Skin of body (tissue), 2 donors: Measurements from ENCODE around the gene LLGL2. TPM values are rescaled to one million over a fixed set of nuclear protein-coding genes. Genes with fewer than 3 reads are reported as not detected.
"Not testable (repeated sequence)": the region's sequence is repeated elsewhere in the genome, so short reads cannot be mapped to it uniquely, and the experiment has no call there.

ENCODE experiments used
- DNase-seq: peaks from one replicate; lab custom pipeline; 2025; lab: John Stamatoyannopoulos, UW
- total RNA-seq: library from RNA; depleted of rRNA; stranded (reverse); fragments of >200 nt; gene quantifications from one replicate; pipeline ENCODE4 v1.2.3, GENCODE V29; 2014

Gene LLGL2, protein sequence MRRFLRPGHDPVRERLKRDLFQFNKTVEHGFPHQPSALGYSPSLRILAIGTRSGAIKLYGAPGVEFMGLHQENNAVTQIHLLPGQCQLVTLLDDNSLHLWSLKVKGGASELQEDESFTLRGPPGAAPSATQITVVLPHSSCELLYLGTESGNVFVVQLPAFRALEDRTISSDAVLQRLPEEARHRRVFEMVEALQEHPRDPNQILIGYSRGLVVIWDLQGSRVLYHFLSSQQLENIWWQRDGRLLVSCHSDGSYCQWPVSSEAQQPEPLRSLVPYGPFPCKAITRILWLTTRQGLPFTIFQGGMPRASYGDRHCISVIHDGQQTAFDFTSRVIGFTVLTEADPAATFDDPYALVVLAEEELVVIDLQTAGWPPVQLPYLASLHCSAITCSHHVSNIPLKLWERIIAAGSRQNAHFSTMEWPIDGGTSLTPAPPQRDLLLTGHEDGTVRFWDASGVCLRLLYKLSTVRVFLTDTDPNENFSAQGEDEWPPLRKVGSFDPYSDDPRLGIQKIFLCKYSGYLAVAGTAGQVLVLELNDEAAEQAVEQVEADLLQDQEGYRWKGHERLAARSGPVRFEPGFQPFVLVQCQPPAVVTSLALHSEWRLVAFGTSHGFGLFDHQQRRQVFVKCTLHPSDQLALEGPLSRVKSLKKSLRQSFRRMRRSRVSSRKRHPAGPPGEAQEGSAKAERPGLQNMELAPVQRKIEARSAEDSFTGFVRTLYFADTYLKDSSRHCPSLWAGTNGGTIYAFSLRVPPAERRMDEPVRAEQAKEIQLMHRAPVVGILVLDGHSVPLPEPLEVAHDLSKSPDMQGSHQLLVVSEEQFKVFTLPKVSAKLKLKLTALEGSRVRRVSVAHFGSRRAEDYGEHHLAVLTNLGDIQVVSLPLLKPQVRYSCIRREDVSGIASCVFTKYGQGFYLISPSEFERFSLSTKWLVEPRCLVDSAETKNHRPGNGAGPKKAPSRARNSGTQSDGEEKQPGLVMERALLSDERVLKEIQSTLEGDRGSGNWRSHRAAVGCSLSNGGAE
- 17.8 TPM for total RNA-seq

DNA sequence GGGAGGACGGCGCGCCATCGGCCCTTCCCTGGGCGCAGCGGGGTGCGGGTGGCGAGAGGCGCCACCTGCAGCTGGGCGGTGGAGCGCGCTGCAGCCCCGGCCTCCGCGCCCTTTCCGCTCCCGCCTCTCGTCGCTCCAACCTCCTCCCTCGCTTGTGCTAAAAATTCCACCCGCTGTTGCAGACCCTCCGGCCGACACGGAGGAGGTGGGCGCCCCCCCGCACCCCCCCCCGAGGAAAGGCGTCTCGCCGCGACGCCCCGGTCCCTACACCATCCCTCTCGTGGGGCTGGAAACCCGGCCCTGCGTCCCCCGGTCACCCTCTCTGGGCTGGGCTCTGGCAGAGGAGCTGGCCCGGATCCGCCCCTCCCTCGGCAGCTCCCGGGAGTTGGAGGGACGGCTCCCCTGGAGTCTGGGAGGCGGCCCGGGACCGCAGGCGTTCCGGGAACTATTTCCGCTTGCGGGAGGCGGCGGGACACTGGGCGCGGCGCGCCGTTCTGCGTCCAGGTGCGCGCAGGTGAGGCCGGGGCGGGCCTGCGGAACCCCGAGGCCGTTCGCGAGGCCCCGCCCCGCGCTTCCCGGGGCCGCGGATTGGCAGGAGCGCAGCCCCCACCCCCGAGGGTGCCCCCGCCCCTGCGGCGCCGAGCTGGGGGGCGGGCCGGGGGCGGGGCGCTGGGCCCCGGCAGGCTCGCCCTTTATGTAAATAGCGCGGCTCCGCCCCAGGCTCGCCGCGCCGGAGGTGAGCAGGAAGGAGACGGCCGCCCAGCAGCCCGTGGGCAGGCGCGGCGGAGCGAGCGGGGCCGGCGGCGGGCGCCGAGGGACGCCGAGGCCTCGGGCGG lies at the start of gene LLGL2:
TSS of gene LLGL2 (plus strand) at position 728 of the 836 bp plus-strand sequence. CDS start 17,730 bp downstream, outside the sequence.
- DNase-seq, result no peak

DNA sequence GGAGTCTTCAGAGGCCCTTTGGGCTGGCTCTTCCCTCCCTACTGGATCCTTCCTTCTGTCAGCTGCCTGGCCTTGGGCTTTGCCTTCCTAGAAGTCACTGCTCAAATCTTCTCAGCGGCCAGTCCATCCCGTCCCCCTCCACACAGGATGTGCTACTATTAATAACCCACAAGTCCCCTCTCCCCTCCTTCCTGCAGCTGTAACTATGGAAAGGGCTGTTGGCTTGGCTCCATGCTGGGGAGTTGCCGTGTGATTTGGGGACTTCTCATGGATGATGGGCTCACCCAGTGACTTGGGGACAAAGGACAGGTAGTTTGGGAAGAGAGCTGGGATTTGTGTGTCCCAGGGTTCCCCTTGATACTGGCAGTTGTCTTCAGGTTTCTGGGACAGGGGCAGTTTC lies 49.6 kb upstream of the LLGL2 start:
- DNase-seq, result peak; percentile 43

DNA sequence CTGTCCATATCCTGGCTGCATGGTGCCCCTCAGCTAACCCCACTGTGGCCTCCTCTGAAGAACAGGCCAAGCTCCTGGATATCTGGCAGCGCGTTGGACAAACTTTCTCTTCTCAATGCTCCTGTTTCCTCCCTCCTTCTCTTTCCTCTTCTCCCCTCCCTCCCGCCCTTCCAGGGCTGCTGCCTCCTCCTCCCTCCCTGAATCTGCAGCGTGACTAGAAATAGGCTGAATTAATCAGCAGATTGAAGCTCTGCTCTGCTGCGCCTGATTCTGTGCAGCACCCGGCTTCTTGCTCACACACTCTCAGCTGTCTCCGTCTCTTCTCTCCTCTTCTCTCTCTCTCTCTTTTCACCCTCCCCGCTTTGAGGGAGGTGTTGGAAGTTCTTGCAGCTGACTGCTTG lies 49.2 kb upstream of the LLGL2 start:
- DNase-seq, result no peak

GRCh38 chr17:75476752-75477489 lies 48.6 kb upstream of the LLGL2 start:
- DNase-seq, result no peak

- not testable (repeated sequence) for DNase-seq
These were observed 48.0 kb upstream of the LLGL2 start for GRCh38 chr17:75477490-75477862.

DNA sequence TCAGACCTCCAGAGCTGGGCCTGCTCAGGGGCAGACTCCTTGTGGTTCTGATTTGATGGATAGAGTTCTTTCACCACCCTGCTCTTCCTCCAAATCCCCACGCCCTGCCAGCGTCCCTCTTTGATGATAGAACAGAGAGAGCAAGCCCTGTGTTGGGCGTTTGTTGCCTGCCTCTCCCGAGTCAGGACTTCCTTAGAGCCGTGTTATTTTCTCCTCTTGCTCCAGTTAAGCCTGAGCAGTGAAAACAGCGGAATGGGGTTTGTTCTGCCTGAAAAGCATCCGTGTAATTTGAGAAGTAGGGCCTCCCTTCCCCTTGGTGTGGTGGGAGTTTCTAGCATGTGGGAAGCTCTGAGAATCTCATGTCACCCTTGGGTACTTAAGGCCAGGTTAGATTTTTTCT lies 47.0 kb upstream of the LLGL2 start:
- no peak for DNase-seq

DNA sequence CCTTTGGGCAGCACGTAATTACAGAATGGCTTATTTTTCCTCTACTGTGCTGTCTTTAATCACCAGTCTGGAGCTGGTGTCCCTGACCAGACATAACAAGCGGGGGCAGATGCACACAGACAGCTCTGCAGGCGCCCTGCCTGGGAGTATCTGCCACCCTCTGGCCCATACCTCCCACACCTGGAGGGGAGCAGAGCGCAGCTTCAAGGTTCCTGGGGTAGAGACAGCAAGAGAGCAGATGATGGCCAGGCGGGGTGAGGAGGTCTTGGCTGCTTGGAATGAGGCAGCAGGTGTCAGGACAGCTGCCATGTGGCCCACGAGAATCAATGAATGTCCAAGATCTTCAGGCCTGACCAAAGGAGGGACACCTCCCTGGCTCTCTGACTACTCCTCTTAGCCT lies 45.2 kb upstream of the LLGL2 start:
- no peak for DNase-seq

DNA sequence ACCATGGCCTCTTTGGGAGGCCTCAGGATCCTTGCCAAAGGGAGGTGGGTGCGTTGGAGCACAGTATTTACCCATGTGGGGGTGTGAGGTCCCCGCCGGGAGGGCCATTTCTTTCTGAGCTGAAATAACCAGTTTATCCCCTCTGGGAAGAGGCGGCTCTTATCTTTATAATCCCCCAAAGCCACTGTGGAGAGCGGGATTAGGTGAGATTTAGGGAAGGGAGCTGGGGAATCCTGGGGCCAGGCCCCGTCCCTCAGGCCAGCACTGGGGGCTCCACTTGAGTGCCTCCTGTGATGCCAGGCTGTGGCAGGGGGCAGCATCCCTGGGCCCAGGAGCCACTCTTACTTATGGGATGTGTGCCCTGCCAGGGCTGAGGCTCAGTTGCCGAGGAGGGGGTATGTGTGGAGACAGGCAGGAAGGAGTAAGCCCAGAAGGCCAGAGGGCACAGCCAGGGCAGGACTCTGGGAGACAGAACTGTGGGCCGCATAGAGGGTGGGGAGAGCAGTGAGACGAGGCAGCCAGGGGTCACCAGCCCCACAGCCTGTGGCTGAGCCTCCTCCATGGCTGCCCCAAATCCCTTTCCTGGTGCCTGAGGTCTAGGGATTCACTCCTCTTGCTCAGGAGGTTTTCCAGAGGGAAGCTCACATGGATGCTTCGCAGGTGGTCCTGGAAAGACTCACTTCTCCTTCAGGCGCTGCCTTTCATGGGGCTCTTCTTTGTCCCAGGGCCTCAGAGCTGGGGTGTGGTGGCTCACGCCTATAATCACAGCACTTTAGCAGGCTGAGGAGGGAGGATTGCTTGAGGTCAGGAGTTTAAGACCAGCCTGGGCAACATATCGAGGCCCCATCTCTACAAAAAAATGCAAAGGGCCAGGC lies 44.1 kb upstream of the LLGL2 start:
- no peak for DNase-seq

DNA sequence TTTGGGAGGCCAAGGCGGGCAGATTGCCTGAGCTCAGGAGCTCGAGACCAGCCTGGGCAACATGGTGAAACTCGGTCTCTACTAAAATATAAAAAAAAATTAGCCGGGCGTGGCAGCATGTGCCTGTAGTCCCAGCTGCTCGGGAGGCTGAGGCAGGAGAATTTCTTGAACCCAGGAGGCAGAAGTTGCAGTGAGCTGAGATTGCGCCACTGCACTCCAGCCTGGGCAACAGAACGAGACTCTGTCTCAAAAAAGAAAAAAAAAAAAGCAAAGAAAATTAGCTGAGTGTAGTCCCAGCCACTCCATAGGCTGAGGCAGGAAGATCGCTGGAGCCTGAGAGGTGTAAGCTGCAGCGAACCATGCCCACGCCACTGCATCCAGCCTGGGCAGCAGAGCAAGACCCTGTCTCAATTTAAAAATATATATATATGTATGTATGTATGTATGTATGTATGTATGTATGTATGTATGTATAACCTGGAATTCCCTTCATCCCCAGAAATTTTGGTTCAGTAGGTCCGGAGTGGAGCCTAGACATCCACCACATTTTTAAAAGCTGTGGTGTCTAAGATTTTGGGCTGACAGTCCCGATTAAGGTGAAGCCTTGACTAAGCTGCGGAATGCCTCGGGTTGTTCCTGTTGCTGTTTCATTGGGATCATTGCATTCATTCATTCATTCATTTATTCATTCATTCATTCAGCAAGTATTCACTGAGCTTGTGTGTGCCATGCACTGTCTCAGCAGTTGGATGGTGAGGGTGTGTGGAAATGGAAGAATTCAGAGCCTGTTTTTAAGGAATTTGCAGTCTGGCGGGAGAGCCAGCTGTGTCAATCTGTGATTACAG lies 43.2 kb upstream of the LLGL2 start:
- no peak for DNase-seq

DNA sequence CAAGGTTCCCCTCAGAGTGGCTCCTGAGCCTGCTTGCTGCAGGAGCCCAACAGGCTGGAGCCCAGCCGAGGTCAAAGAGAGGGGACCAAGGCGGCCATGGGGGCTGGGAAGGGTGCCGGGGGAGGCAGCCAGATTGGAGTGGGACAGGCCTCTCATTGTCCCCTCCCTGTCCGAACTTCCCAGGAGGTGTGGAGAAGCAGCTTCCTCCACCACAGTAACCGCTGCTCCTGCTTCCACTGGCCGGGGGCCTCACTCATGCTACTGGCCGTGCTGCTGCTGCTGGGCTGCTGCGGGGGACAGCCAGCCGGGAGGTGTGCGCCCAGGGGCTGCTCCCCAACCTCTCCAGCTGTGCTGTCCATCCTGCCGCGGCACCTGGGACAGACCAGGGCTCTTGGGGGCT lies 39.8 kb upstream of the LLGL2 start:
- no peak for DNase-seq

DNA sequence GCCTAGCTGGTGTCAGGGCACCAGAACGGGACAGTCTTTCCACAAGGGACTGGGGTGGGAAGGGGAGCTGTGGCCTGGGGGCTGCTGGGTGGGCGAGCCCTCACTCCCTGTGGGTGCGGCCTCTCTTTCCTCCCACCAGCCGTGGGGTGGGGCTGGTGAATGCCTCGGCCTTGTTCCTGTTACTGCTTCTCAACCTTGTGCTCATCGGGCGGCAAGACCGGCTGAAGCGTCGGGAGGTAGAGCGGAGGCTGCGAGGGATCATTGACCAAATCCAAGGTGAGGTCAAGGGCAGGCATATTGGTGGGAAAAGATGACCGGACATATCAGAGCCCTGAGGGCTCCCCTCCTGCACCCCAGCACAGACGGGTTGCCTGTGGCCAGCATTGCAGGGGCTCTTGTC lies 39.3 kb upstream of the LLGL2 start:
- DNase-seq, result no peak

DNA sequence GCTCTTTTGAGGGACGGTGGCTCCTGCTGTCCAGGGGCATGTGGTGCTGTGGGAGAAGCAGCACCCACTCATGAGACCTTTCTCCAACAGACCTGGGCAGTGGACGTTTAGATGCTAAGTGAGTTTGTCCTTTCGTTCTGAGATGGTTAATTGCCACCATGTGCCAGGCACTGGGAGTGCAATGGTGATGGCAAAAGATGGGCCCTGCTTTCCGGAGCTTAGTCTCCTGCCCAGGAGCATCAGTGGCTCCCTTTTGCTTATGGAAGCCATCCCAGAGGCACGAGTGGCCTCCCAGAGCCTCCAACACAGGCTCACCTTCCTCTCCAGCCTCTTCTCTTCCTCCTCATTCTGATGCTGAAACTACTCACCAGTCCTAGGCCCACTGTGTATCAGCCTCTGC lies 38.5 kb upstream of the LLGL2 start:
- no peak for DNase-seq

DNA sequence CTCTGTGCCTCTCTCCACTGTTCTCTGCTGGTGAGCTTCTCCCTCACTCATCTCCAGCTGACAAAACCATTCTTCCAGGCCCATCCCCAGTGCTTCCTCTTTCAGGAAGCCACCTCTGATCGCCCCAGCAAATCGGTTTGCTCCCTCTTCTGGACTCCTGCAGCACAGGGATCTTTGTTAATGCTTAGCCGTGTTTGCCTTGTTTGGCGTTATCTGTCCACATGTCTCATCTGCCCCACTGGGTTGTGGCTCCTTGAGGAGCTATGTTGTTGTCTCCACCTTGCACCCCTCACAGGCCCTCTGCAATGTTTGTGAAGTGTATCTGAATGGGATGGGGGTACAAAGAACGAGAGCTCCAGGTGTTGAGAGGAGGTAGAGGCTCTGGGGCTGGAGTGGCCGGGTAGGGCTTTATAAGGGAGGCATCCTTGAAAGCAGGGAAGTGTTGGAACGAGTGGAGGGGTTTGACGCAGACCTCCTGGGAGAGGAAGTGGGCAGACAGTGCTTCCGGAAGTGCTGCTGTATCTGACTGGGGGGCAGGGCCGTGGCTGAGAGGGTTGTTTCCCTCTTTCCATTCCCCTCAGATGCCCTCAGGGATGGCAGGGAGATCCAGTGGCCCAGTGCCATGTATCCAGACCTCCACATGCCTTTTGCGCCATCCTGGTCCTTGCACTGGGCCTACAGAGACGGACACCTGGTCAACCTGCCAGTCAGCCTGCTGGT lies 38.0 kb upstream of the LLGL2 start:
- no peak for DNase-seq

GRCh38 chr17:75488693-75489510 lies 36.6 kb upstream of the LLGL2 start:
- no peak for DNase-seq

DNA sequence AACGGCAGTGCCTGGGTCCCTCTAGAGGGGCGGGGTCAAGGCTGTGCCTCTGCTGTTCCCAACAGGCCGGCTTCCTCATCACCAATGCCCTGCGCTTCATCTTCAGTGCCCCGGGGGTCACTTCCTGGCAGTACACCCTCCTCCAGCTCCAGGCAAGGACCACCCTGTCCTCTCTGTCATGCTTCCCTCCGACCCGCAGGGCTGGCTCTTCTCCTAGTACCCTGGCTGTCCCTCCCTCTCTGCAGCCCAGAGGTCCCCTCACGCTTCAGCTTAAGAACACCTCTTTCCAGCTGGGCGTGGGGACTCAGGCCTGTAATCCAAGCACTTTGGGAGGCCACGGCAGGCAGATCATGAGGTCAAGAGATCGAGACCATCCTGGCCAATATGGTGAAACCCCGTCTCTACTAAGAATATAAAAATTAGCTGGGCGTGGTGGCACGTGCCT lies 36.0 kb upstream of the LLGL2 start:
- no peak for DNase-seq

GRCh38 chr17:75490173-75490743 lies 35.2 kb upstream of the LLGL2 start:
- no peak for DNase-seq
